Stimulated activated naive CD8-positive, alpha-beta T cell treated with anti-CD3 and anti-CD28 coated beads, Interleukin-15, Interleukin-2, amounts not matched to agents 100 ng/mL and 50 ng/mL, for 24 hours (primary cell): Measurements from ENCODE around the gene LHCGR.
"Not testable (repeated sequence)": the region's sequence is repeated elsewhere in the genome, so short reads cannot be mapped to it uniquely, and the experiment has no call there.

Source experiments
- H3K27ac Mint-ChIP-seq: one replicate; pipeline ENCODE4 v1.8.0; 2021; ENCODE audit warnings: mild to moderate bottlenecking, mixed read lengths
- H3K27me3 Mint-ChIP-seq: one replicate; pipeline ENCODE4 v1.8.0; 2021; ENCODE audit warnings: mixed read lengths
- H3K36me3 Mint-ChIP-seq: one replicate; pipeline ENCODE4 v1.8.0; 2021; ENCODE audit warnings: low read depth, mixed read lengths
- H3K4me1 Mint-ChIP-seq: one replicate; pipeline ENCODE4 v1.8.0; 2021; ENCODE audit warnings: low read depth, mixed read lengths
- H3K4me3 Mint-ChIP-seq: one replicate; pipeline ENCODE4 v1.8.0; 2021; ENCODE audit warnings: mild to moderate bottlenecking, mixed read lengths
- H3K9me3 Mint-ChIP-seq: one replicate; pipeline ENCODE4 v1.8.0; 2021; ENCODE audit warnings: mixed read lengths

Gene LHCGR

GRCh38 chr2:48707466-48707865 lies 48.1 kb downstream of the LHCGR start:
- no peak overlapping the region for H3K4me3 Mint-ChIP-seq
- H3K27me3 Mint-ChIP-seq: peaks cover 8% of the 10 kb centered on the region
- H3K4me1 Mint-ChIP-seq: no peaks in the 10 kb centered on the region
- no peak overlapping the region for H3K27ac Mint-ChIP-seq
- H3K36me3 Mint-ChIP-seq: no peaks in the 10 kb centered on the region
- H3K9me3 Mint-ChIP-seq: no peaks in the 10 kb centered on the region

DNA sequence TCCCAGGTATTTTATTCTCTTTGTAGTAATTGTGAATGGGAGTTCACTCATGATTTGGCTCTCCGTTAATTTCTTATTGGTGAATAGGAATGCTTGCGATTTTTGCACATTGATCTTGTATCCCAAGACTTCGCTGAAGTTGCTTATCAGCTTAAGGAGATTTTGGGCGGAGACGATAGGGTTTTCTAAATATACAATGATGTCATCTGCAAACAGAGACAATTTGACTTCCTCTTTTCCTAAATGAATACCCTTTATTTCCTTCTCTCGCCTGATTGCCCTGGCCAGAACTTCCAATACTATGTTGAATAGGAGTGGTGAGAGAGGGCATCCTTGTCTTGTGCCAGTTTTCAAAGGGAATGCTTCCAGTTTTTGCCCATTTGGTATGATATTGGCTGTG lies 51.9 kb downstream of the LHCGR start:
- not testable (repeated sequence) for H3K4me1 Mint-ChIP-seq, H3K9me3 Mint-ChIP-seq, H3K36me3 Mint-ChIP-seq, H3K27ac Mint-ChIP-seq, H3K27me3 Mint-ChIP-seq, H3K4me3 Mint-ChIP-seq

DNA sequence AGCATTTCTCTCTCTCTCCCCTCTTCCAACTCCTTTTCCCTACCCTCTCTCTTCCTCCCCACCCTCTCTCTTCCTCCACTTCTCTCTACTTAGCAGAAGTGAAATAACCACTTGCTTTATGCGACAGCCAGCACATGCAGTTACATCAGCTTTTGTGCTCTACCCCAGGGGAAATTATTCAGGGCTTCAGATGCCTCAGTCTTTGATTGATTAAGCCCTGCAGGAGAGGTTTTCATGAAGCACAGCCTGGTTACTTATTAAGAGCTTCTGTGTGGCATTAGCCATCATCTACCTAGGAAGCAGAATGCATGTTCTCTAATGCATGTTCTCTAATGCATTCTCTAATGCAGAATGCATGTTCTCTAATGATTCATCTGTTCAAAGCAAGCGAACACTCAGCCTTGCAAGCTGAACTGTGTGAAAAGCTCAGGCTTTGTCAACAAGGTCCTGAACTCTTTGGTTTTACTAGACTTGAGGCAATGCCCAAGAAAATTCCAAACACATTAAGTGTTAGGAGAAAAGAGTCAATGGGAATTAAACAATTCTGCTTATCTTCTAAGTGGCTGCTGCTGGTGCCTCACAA lies 56.1 kb downstream of the LHCGR start:
- H3K4me1 Mint-ChIP-seq: no peaks in the 10 kb centered on the region
- no peaks in the 10 kb centered on the region for H3K9me3 Mint-ChIP-seq
- H3K27me3 Mint-ChIP-seq: no peaks in the 10 kb centered on the region
- no peak overlapping the region for H3K27ac Mint-ChIP-seq
- no peaks in the 10 kb centered on the region for H3K36me3 Mint-ChIP-seq
- no peak overlapping the region for H3K4me3 Mint-ChIP-seq

GRCh38 chr2:48696881-48697280 lies 58.6 kb downstream of the LHCGR start:
- H3K4me1 Mint-ChIP-seq: no peaks in the 10 kb centered on the region
- H3K27me3 Mint-ChIP-seq: no peaks in the 10 kb centered on the region
- no peaks in the 10 kb centered on the region for H3K9me3 Mint-ChIP-seq
- H3K27ac Mint-ChIP-seq: no peak overlapping the region
- no peaks in the 10 kb centered on the region for H3K36me3 Mint-ChIP-seq
- H3K4me3 Mint-ChIP-seq: no peak overlapping the region

GRCh38 chr2:48695991-48696390 lies 59.5 kb downstream of the LHCGR start:
- Mint-ChIP-seq H3K27ac (no peak overlapping the region), H3K9me3 (no peaks in the 10 kb centered on the region), H3K4me1 (no peaks in the 10 kb centered on the region), H3K36me3 (no peaks in the 10 kb centered on the region), H3K4me3 (no peak overlapping the region), H3K27me3 (no peaks in the 10 kb centered on the region)

DNA sequence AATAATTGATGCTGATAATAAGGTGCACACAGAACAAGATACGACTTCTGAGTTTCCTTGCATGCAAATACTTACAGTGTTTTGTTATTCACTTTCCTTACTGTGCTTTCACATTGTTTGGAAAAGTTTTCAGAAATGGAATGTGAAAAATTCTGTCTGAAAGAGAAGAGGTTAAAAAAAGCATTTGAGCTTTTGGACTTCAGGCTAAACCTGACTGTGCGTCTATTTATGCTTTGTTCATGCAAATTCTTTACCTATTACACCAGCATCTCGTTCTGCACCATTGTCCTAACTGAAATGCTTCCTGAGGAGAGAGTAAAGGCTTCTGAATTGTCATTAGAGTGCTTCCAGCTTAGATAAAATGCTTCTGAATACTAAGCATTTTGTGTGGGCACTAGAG lies 61.4 kb downstream of the LHCGR start:
- Mint-ChIP-seq H3K27ac (no peak overlapping the region), H3K4me3 (no peak overlapping the region), H3K36me3 (no peaks in the 10 kb centered on the region), H3K9me3 (no peaks in the 10 kb centered on the region), H3K4me1 (no peaks in the 10 kb centered on the region), H3K27me3 (peaks cover 3% of the 10 kb centered on the region)

GRCh38 chr2:48693645-48694044 lies 61.9 kb downstream of the LHCGR start:
- Mint-ChIP-seq H3K27ac (no peak overlapping the region), H3K9me3 (no peaks in the 10 kb centered on the region), H3K27me3 (peaks cover 3% of the 10 kb centered on the region), H3K36me3 (no peaks in the 10 kb centered on the region), H3K4me1 (no peaks in the 10 kb centered on the region), H3K4me3 (no peak overlapping the region)

GRCh38 chr2:48693066-48693465 lies 62.5 kb downstream of the LHCGR start:
- H3K9me3 Mint-ChIP-seq: no peaks in the 10 kb centered on the region
- H3K4me3 Mint-ChIP-seq: no peak overlapping the region
- no peaks in the 10 kb centered on the region for H3K36me3 Mint-ChIP-seq
- H3K27ac Mint-ChIP-seq: no peak overlapping the region
- no peaks in the 10 kb centered on the region for H3K4me1 Mint-ChIP-seq
- peaks cover 3% of the 10 kb centered on the region for H3K27me3 Mint-ChIP-seq

DNA sequence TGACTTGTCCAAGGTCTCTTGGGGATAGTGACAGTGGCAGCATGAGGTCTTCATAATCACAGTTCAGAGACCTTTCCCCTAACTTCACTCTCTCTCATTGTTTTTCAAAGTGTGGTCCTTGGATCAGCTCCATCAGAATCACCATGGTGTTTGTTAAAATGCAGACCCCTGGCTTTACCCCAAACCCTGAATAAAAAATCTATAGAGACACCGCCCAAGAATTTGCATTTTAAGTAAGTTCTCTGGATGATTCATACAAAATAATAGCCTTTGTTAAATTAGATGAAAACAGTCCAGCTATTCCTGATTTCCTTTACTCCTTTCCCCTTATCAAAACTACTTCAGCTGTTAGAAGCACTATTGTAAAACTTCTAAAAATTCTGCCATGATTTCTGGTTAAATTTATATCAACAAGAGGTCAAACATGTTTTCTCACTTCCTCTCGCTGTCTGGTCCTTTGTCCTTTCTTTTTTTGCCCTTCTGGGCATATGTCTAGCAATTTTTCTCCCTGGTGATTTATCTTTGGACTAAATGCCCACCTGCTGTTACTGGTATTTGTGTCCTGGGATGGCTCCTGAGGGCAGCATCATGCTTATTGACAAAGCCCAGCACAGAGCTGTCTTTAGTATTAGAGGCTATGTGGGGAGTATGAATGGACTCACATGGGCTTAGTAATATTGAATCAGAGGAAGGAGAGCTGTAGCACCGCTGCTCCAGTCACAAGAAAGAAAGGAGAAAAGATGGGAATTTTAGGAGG lies 63.4 kb downstream of the LHCGR start:
- no peaks in the 10 kb centered on the region for H3K9me3 Mint-ChIP-seq
- H3K27me3 Mint-ChIP-seq: peaks cover 3% of the 10 kb centered on the region
- H3K36me3 Mint-ChIP-seq: no peaks in the 10 kb centered on the region
- H3K27ac Mint-ChIP-seq: no peak overlapping the region
- no peak overlapping the region for H3K4me3 Mint-ChIP-seq
- no peaks in the 10 kb centered on the region for H3K4me1 Mint-ChIP-seq

GRCh38 chr2:48685126-48685525 lies 70.4 kb downstream of the LHCGR start:
- no peak overlapping the region for H3K27ac Mint-ChIP-seq
- peaks cover 7% of the 10 kb centered on the region for H3K27me3 Mint-ChIP-seq
- H3K9me3 Mint-ChIP-seq: no peaks in the 10 kb centered on the region
- no peak overlapping the region for H3K4me3 Mint-ChIP-seq
- H3K4me1 Mint-ChIP-seq: no peaks in the 10 kb centered on the region
- H3K36me3 Mint-ChIP-seq: no peaks in the 10 kb centered on the region

- Mint-ChIP-seq H3K4me3 (no peak overlapping the region), H3K27me3 (no peaks in the 10 kb centered on the region), H3K27ac (no peak overlapping the region), H3K4me1 (no peaks in the 10 kb centered on the region), H3K36me3 (no peaks in the 10 kb centered on the region), H3K9me3 (no peaks in the 10 kb centered on the region)
Measured at GRCh38 chr2:48677450-48677849, 78.1 kb downstream of the LHCGR start.

DNA sequence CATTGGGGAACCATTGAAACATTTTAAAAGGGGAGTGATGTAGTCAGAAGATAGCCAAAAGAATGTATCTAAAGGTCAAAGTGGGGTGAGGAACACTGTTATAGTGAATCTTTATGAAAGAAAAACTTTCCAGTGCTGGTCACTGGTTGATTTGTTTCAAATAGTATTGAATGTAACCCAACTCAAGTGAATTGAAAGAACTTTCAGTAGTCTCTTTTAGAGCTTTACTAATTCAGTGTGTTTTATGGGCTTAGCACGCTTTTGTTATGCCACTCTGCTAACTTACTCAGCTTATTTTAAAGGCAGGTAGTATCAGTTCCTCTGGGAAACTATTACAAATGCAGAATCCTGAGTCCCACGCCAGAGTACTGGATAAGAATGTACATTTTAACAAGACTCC lies 80.6 kb downstream of the LHCGR start:
- H3K4me1 Mint-ChIP-seq: no peaks in the 10 kb centered on the region
- no peak overlapping the region for H3K27ac Mint-ChIP-seq
- H3K4me3 Mint-ChIP-seq: no peak overlapping the region
- H3K36me3 Mint-ChIP-seq: no peaks in the 10 kb centered on the region
- no peaks in the 10 kb centered on the region for H3K9me3 Mint-ChIP-seq
- H3K27me3 Mint-ChIP-seq: peaks cover 3% of the 10 kb centered on the region

GRCh38 chr2:48673581-48673980 lies 81.9 kb downstream of the LHCGR start:
- Mint-ChIP-seq H3K4me1 (no peaks in the 10 kb centered on the region), H3K9me3 (no peaks in the 10 kb centered on the region), H3K36me3 (no peaks in the 10 kb centered on the region), H3K27ac (no peak overlapping the region), H3K27me3 (peaks cover 6% of the 10 kb centered on the region), H3K4me3 (no peak overlapping the region)

GRCh38 chr2:48668992-48669391 lies 86.5 kb downstream of the LHCGR start:
- no peaks in the 10 kb centered on the region for H3K4me1 Mint-ChIP-seq
- no peaks in the 10 kb centered on the region for H3K36me3 Mint-ChIP-seq
- no peak overlapping the region for H3K27ac Mint-ChIP-seq
- H3K9me3 Mint-ChIP-seq: peaks cover 3% of the 10 kb centered on the region
- no peak overlapping the region for H3K4me3 Mint-ChIP-seq
- peaks cover 14% of the 10 kb centered on the region for H3K27me3 Mint-ChIP-seq

- H3K27me3 Mint-ChIP-seq: peaks cover 6% of the 10 kb centered on the region
- H3K27ac Mint-ChIP-seq: no peak overlapping the region
- H3K9me3 Mint-ChIP-seq: no peaks in the 10 kb centered on the region
- no peak overlapping the region for H3K4me3 Mint-ChIP-seq
- H3K36me3 Mint-ChIP-seq: no peaks in the 10 kb centered on the region
- no peaks in the 10 kb centered on the region for H3K4me1 Mint-ChIP-seq
Measured at GRCh38 chr2:48651158-48651790, 104.2 kb downstream of the LHCGR start.

- Mint-ChIP-seq H3K27me3 (peaks cover 16% of the 10 kb centered on the region), H3K9me3 (peaks cover 4% of the 10 kb centered on the region), H3K27ac (no peak overlapping the region), H3K4me1 (no peaks in the 10 kb centered on the region), H3K36me3 (no peaks in the 10 kb centered on the region), H3K4me3 (no peak overlapping the region)
Measured at GRCh38 chr2:48638261-48638660, 117.3 kb downstream of the LHCGR start.
